ENCODE measurements around the gene CHN1.

CHN1 gene

DNA sequence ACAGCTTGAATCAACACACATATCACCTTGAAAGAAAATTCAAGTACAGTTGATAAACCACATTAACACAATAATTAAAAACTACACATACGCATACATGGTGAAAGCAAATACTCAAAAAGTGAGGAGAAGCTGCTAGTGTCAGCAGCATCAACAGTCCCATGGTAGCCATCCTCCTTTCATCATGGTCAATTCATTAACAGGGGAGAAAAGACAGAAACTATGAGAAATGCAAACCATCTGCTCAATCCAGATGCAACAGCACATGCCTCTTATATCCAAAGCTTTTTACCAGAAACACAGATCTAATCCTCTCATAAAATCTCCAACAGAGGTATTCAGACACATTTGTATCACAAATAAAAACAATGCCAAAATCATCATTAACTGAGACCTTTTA, 159.0 kb downstream of the CHN1 start:
- H3K4me3 ChIP-seq (ENCODE audit: low read depth, low read length): no peak overlapping the region
- TF ChIP-seq, protein P1, sequence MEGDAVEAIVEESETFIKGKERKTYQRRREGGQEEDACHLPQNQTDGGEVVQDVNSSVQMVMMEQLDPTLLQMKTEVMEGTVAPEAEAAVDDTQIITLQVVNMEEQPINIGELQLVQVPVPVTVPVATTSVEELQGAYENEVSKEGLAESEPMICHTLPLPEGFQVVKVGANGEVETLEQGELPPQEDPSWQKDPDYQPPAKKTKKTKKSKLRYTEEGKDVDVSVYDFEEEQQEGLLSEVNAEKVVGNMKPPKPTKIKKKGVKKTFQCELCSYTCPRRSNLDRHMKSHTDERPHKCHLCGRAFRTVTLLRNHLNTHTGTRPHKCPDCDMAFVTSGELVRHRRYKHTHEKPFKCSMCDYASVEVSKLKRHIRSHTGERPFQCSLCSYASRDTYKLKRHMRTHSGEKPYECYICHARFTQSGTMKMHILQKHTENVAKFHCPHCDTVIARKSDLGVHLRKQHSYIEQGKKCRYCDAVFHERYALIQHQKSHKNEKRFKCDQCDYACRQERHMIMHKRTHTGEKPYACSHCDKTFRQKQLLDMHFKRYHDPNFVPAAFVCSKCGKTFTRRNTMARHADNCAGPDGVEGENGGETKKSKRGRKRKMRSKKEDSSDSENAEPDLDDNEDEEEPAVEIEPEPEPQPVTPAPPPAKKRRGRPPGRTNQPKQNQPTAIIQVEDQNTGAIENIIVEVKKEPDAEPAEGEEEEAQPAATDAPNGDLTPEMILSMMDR (IDR thresholded peaks at IDR 0.05; ENCODE audit: borderline replicate concordance, insufficient read depth, low read depth, low read length): no peak

DNA sequence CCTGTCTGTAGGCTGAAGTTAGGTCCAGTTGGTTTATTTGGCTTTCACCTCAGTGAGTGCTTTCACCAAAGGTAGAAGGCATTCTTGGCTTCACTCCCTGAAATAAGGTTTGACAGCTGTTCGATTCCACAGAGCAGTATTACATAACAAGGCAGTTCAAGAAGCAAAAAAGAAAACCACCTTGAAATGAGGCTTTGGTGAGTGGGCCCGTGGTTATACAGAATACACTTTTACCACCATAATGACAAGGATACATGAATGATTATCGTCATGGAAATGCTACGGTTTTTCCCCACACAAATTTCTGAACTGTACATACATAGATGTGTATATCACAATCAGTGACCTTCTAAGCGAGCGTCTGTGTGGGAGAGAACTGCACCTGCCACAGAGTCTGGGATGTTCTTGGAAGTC, 160.9 kb downstream of the CHN1 start:
- no peak overlapping the region for H3K4me3 ChIP-seq (ENCODE audit: low read depth, low read length)
- TF ChIP-seq, protein P1 (IDR thresholded peaks at IDR 0.05; ENCODE audit: borderline replicate concordance, insufficient read depth, low read depth, low read length): no peak

DNA sequence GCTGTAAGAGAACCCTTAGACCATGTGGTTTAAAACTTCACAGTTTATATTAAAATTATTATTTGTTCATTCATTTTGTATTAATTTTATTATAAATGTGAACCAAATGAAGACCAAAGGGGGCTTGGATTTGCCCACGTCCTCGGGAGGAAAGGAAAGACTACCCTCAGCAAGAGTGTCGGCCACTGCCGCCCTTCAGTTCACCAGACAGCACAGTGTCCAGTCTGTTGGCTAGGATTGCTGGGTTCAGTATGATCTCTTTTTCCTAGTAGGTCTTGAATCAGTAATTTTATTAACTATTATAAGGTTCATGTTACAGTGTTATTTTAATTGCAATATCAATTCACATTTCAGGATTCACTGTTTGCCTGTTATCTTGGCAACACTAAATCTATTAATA, 162.7 kb downstream of the CHN1 start:
- H3K4me3 ChIP-seq (ENCODE audit: low read depth, low read length): no peak overlapping the region
- TF ChIP-seq, protein P1 (IDR thresholded peaks at IDR 0.05; ENCODE audit: borderline replicate concordance, insufficient read depth, low read depth, low read length): no peak

DNA sequence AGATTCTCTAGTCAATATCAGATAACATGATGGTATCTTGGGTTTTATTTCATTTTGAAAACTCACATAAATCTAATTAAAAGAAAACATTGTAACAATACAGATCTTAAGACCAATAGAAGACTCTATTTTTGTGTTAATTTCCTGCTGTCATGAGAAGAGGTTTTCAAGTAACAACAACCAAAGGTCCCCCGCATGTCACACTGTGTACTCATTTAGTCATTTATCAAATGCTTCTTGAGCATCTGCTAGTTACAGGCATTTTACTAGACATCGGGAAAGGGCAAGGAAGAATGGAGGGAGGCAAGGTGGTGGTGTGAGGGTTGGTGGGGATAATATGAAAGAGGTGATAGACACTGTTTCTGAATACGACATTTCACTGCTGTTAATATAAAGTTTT, 163.2 kb downstream of the CHN1 start:
- no peak overlapping the region for H3K4me3 ChIP-seq (ENCODE audit: low read depth, low read length)
- TF ChIP-seq, protein P1 (IDR thresholded peaks at IDR 0.05; ENCODE audit: borderline replicate concordance, insufficient read depth, low read depth, low read length): no peak

DNA sequence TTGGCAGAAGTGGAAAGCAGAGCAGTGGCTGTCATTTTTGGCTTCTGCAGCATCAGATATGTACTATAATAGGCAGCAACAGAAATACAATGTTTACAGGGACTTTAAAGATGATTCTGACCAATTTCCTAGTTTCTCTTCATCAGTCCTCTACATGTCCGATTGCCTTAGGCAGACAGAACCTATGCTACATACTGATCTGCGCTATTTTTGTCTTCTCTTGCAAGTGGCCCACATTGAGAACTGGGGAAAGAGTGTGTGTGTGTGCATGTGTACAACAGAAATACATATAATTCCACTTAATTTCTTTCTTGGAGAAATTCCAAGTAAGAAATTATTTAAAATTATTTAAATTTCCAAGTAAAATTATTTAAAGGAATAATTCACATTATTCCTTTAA, 163.8 kb downstream of the CHN1 start:
- no peak overlapping the region for H3K4me3 ChIP-seq (ENCODE audit: low read depth, low read length)
- TF ChIP-seq, protein P1 (IDR thresholded peaks at IDR 0.05; ENCODE audit: borderline replicate concordance, insufficient read depth, low read depth, low read length): no peak

DNA sequence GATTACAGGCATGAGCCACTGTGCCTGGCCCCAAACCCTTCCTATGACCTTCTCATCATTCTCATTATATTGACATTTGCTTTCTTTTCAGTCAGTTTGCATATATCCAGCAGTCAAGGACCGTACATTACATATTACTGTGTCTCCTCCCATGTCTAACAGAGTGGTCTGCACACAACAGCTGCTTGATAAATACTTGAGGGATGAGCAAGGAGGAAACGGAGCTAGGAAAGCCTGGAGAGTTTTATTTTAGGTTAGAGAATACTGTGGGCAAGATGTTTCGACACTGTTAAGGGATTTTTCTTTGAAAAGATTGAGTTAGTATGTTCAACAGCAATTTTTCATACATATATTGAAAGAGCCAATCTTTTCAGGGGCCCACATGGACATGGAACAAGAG, 164.7 kb downstream of the CHN1 start:
- TF ChIP-seq, protein P1 (IDR thresholded peaks at IDR 0.05; ENCODE audit: borderline replicate concordance, insufficient read depth, low read depth, low read length): no peak
- no peak overlapping the region for H3K4me3 ChIP-seq (ENCODE audit: low read depth, low read length)

DNA sequence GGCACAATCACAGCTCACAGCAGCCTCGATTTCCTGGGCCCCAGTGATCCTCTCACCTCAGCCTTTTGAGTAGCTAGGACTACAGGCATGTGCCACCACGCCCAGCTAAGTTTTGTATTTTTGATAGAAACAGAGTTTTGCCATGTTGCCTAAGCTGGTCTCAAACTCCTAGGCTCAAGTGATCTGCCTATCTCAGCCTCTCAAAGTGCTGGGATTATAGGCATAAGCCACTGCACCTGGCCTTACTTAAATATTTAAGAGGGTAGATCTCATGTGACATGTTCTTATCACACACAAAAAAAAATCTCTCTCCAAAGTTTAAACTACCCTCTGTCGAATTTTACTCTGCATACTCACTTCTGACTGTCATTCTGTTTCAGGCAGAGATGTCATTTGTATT, 165.5 kb downstream of the CHN1 start:
- no peak overlapping the region for H3K4me3 ChIP-seq (ENCODE audit: low read depth, low read length)
- TF ChIP-seq, protein P1 (IDR thresholded peaks at IDR 0.05; ENCODE audit: borderline replicate concordance, insufficient read depth, low read depth, low read length): no peak
